Stimulated activated CD4-positive, alpha-beta T cell treated with anti-CD3 and anti-CD28 coated beads, Interleukin-4, amount 100 ng/mL, for 24 hours (primary cell): ENCODE results near the gene TAF11L13.

Source experiments
- DNase-seq: peaks from one replicate; pipeline ENCODE4 v3.0.0-alpha.2; 2020

The TAF11L13 gene

GRCh38 chr5:17680737-17681136 is 48.8 kb downstream of the TAF11L13 start:
- no peak for DNase-seq
